HG02938 (cell line): ENCODE data around the gene MYMK.

ENCODE experiments used
- ATAC-seq: cut with Tn5 transposase; IDR thresholded peaks from one replicate; pipeline ENCODE4 v1.9.1; 2021; ENCODE audit warnings: mild to moderate bottlenecking, moderate library complexity; ENCODE audit not compliant: unreplicated experiment

Gene MYMK

GRCh38 chr9:133520121-133520835 is 4.5 kb downstream of the MYMK start:
- no peak for ATAC-seq

GRCh38 chr9:133519693-133520092 is 5.1 kb downstream of the MYMK start:
- no peak for ATAC-seq

- ATAC-seq, result no peak
Measured at GRCh38 chr9:133518706-133519449, 5.9 kb downstream of the MYMK start.

DNA sequence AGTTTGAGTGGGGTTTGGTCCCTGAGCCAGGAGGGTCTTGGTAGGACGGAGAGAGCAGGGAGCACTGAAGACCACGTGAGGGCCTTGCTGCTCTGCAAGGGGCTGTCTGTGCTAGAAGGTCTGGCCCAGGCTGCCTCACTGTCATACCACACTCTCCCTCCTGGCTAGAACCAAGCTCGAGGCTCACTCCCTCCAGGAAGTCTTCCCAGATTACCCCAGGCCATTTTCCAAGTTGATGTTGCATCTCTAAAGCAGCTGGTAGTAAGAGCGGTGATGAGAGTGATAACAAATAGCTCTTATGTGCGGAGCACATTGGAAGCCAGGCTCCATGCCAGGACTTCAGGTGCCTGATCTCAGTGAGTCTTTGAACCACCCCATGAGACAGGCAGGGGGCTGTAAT is 6.6 kb downstream of the MYMK start:
- ATAC-seq, result no peak

DNA sequence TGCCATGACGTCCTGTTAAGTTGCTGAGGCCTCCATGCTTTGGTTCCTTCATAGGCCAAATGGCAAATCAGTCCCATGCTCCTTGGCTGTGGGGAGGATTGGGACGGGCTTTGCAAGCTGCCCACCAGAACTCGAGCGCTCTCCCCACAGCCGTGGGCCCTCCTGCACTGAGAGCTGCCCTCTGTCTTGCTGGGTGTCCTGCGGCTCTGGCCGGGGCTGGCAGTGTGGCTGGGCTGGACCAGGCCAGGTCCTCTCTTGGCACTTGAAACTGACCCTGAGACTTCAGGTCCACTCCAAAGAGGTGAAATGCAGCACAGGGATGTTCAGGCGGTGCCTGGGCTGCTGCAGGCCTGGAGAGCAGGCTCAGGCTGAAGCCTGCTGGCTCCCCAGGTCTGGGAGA is 7.0 kb downstream of the MYMK start:
- ATAC-seq, result no peak

GRCh38 chr9:133516961-133517350 is 7.8 kb downstream of the MYMK start:
- no peak for ATAC-seq

DNA sequence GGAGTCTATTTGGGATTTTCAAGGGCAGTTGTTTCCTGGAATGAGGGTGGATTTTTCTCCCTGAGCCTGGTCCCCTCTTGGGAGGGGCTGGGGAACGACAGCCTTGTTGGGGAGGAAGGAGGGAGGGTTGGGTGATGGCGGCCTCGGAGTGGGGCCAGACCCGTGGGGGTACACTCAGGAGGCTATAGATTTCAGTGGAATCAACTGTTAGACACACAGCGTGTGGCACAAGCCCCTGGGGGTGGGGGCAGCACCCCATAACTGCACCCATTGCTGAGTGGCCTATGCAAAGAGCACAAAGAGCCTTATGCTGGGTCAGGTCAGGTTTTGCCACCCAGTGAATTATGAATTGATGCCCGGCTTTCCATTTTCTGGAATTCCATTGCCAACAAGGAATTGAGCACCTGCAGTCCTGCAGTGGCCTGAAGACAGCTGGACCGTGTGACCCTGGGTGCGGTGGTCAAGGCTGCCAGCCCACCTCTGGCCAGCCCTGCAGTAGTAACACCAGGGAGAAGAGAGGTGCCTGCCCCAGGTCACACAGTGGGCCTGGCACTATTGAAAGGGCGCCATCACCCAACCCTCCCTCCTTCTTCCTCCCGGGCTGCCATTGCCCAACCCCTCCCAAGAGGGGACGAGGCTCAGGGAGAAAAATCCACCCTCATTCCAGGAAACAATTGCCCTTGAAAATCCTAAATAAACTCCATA is 8.4 kb downstream of the MYMK start:
- no peak for ATAC-seq

- ATAC-seq, result no peak
Measured at GRCh38 chr9:133515615-133516255, 9.0 kb downstream of the MYMK start.

GRCh38 chr9:133515240-133515610 is 9.5 kb downstream of the MYMK start:
- no peak for ATAC-seq

DNA sequence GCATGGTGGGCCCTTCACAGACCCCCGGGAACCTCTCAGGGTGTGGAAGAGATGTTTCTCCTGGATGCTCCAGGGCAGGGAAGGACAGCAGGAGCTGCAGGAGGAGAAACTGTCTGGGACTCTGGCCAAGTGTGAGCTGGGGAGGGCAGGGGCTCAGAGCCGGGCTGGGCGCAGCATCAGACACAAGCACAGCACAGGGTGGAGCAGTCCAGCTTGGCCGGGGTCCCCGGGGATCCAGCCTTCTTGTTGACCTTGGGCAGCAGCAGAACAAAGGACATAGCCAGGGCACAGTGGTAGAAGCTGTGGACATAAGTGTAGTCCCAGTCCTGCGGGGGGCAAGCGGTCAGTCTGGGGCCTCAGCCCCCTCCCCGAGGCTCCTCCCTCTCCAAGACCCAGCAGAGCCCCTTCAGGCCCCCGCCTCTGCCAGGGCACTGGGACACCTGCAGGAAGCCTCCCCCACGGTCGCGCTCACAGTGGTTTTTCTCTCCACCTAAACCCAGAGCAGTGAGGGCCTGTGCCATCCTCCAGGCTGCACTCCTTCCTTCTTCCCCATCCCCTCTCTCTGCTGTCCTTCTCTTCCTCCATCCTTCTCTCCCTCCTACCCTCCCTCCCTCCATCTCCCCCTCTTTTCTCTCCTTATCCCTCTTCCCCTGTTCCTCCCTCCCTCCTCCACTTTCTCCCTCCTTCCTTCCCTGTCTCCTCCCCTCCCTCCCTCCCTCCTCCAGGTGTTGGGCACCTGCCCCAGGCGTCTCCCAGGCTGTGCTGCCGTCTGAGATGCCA is 10.1 kb downstream of the MYMK start:
- ATAC-seq, result no peak

- ATAC-seq, result no peak
Measured at GRCh38 chr9:133513214-133514100, 11.3 kb downstream of the MYMK start.

DNA sequence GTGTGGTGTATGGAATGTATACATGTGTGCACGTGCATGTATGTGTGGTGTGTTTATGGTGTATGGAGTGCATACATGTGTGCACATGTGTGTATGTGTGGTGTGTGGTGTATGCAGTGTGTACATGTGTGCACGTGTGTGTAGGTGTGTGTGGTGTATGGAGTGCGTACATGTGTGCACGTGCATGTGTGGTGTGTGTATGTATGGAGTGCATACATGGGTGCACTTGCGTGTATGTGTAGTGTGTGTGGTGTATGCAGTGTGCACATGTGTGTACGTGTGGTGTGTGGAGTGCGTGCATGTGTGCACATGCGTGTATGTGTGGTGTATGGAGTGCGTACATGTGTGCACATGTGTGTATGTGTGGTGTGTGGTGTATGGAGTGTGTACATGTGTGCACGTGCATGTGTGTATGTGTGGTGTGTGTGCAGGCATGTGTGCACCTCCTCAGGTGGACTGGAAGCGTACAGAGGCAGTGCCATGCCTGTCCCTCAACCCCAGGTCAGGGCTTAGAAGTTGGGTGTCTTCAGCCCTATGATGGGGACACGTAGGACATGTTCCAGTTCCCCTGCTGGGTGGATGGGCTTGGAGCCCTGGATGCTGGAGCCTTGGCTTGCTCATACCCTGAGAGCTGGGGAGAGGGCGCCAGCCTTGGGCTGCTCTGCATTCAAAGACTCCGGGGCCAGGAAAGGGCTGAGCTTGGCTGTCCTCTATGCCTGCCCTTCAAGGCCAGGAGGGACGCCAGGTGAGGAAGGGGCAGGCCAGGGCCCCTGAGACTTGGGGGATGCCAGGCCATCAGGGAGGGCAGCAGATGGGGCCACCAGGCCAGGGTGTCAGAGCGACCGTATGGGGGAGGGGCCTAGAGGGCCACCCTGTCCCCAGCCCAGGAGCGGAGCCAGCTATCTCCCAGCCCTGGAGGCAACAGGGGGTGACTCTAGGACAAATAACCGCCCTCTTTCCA is 12.2 kb downstream of the MYMK start:
- no peak for ATAC-seq

DNA sequence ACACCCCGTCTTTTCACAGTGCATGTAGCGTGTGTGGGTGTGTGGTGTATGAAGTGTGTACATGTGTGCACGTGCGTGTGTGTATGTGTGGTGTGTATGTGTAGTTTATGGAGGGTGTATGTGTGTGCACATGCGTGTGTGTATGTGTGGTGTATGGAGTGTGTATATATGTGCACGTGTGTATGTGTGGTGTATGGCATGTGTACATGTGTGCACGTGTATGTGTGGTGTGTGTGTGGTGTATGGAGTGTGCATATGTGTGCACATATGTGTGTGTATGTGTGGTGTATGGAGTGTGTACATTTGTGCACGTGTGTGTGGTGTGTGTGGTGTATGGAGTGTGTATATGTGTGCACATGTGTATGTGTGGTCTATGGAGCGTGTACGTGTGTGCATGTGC is 13.2 kb downstream of the MYMK start:
- ATAC-seq, result no peak

DNA sequence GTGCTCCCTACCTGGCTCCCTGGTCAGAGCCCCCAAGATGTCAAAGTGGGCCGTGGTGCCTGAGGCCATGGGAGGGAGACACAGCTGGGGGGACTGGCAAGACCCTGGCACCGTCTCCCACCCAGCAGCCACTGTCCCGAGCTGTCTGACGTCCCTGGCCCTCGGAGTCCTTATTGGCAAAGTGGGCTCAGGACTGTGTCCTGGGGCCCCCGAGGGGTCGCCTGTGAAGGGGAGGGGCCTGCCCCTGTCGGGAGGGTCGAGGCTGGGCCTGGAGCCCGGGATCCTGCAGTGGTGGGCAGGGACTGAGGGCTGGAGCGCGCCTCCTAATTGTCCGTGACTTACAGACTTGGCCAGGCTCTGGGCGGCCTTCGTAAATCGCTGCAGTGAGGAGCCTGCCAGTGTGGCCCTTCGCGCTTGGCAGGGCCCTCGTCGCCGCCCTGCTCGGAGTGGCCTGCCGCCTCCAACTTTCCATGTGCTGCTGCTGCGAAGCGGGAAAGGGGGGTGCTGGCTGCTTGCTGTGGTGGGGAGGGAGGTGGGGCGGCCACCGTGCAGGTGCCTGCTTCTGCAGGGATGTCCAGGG is 13.7 kb downstream of the MYMK start:
- ATAC-seq, result no peak

GRCh38 chr9:133509179-133510083 is 15.3 kb downstream of the MYMK start:
- ATAC-seq, result no peak

GRCh38 chr9:133508046-133508445 is 16.7 kb downstream of the MYMK start:
- ATAC-seq, result no peak

- no peak for ATAC-seq
Measured at GRCh38 chr9:133507246-133507965, 17.4 kb downstream of the MYMK start.
